GM12891 (cell line): Measurements from ENCODE around the gene TBXT.

Experiments
- PAX5 ChIP-seq: IDR thresholded peaks from 2 replicates; pipeline ENCODE4 v1.6.1; 2011; ENCODE audit warnings: low read length, moderate library complexity, mild to moderate bottlenecking; ENCODE audit not compliant: insufficient read depth, severe bottlenecking
- POLR2A ChIP-seq: IDR thresholded peaks from 2 replicates; pipeline ENCODE4 v1.6.1; 2011; ENCODE audit warnings: low read depth, low read length, control low read depth
- POLR2AphosphoS5 ChIP-seq: IDR thresholded peaks from 2 replicates; pipeline ENCODE4 v1.6.1; 2011; ENCODE audit warnings: low read depth, low read length, control low read depth
- SPI1 ChIP-seq: IDR thresholded peaks from 2 replicates; pipeline ENCODE4 v1.6.1; 2011; ENCODE audit warnings: low read depth, low read length, control low read depth
- TAF1 ChIP-seq: IDR thresholded peaks from 2 replicates; pipeline ENCODE4 v1.6.1; 2011; ENCODE audit warnings: low read depth, low read length, control low read depth

DNA sequence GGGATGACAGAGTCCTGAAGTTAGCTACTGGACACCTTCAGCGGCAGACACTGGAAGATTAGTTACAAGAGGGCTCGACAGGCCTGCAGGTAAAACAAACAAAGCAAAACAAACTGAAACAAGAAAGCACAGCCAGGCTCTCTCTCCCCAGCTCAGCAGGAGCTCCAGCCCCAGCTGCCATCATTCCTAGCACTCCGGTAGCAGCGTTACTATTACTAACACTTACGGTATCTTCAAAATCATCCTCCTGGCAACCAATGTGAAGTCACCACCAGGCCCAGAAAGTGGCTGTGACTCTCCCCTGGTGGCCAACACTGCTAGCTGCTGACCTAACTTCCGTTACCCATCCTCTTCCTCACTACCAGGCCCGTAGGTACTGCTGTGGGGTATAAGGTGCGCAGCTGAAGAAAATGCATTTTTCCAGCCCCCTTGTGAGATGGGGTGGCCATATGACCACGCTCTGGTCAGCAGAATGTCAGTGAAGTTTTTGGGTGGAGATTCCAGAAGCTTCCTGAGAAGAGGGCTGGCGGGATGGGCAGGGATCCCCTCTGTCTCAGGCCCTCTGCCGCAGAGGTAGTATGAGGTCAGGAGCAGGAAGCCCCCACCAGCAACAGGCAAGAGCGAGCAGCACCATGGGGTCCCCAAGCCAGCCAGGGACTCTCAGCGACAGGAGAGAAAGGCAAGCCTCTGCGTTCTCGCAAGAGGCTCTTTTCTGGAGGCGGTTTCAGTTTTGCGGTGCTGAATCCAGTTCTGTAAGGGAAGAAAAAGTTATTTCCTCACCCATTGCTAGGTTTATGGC lies 37.4 kb upstream of the TBXT start:
- TF ChIP-seq POLR2A, result no peak
- no peak for TF ChIP-seq TAF1
- no peak for TF ChIP-seq POLR2AphosphoS5
- no peak for TF ChIP-seq SPI1
- no peak for TF ChIP-seq PAX5
